A172 (cell line): ENCODE measurements around the gene NDUFA13. TPM values are rescaled to one million over a fixed set of nuclear protein-coding genes. Genes with fewer than 3 reads are reported as not detected.

Source experiments
- DNase-seq: peaks from one replicate; pipeline ENCODE4 v3.0.0-alpha.2; 2015; ENCODE audit warnings: low spot score
- total RNA-seq: library from RNA; depleted of rRNA; stranded (reverse); fragments of >200 nt; shearing (Covaris generic); gene quantifications from 2 replicates; pipeline ENCODE4 v1.2.3, GENCODE V29; 2014; rRNA removed

The NDUFA13 gene
- total RNA-seq, 1 experiment from 2014 or later, result 101 TPM

DNA sequence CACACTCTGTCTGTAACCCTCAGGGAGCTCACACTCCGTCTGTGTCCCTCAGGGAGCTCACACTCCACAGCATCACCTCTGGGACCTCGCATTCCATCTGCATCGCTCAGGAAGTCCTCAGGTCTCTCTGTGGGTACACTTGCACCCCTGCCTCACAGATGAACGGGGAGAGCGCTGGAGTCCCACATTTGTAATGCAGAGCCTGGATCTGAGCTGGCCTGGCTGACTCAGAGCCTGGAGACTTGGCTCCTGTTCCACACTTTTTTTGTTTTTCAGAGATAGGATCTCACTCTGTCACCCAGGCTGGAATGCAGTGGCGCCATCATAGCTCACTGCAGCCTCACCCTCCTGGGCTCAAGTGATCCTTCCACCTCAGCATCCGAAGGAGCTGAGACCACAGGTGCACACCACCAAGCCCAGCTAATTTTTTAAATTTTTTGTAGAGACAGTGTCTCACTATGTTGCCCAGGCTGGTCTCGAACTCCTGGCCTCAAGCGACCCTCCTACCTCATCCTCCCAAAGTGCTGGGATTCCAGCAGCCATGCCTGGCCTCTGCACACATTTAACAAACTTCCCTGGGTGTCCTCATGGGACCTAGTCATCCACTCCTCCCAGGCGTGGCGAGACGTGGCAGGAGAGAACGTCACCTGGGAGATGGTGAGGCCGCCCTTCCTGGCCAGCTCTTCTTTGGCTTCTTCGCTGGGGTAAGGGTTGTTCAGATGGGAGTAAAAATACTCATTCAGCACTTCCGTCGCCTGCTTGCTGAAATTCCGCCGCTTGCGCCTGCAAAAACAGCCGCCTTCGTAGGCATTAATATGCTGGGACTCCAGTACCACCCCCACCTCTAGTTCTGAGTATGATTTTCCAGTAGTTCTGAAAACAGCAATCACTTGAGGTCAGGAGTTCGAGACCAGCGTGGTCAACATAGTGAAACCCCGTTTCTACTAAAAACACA is 53.1 kb downstream of the NDUFA13 start:
- peak; percentile 45 for DNase-seq

DNA sequence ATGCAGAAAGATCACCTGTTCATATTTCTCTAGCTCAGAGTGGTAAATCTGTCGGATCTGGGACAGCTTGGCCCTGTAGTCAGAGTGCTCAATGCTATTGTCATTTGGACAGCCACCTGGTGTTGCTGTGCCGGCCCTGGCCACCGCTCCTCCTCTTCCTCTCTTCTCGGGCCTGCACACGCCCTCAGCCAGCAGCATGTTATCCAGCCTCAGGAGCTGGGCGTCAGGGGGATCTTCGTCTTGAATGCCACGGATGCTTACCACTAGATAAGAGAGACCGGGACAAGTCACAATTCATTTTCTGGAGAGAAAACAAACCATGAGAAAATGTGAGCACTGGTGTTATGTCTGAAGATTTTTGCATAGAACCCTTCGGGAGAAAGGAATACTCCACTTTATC is 54.5 kb downstream of the NDUFA13 start:
- no peak for DNase-seq

DNA sequence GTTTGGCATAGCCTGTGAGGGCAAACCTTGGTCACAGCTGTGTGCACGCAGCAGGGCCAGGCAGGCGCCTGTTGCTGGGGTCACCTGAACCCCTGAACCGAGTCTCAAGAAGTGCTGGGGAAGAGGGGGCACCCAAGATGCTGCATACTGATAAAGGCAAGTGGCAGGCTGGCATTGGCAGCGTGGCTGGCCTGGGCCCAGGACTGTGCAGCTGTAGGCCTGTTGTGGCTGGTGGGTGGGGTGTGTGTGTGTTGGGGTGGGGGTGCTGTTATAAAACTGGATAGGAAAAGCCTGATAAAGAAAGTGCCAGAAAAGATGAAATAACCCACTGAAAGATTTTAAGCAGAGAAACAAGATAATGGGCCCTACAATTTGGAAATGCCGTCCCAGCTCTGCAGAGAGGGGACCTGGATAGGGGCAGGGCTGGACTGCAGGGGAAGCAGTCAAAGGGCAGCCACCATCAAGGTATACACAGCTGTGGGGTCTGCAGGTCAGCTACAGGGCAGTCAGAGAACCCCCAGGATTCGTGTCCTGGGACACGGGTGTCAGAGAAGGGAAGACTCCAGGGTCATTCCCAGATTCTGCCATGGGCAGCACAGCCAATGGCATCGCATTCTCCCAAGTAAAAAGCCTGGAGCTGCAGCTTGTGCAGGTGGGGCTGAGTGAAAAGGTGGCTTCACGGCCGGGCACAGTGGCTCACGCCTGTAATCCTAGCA is 55.2 kb downstream of the NDUFA13 start:
- DNase-seq, result no peak

DNA sequence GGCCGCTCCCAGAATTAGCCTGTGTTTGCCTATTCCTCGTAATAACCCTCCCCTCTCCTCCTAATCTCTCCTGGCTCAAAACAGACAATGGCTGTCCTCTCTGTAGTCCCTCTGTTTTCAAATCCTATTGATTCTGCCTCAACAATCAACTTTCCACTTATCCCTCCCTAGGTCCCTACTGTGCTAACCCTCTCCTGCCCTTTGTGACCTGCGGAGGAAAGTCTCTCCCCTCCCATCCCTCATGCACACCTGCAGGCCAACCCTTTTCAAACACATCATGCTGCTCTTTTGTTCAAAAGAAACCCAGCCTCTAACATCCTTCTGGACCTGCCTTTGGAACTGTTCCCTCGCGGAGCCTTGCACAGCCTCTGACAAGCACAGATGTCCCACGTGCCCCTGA is 59.4 kb downstream of the NDUFA13 start:
- DNase-seq, result no peak

Other genes with a start within 250 kb of the NDUFA13 start
- gene TM6SF2, start 242.9 kb upstream of the NDUFA13 start, total RNA-seq, result not detected in 2 replicates
- gene SUGP1, start 195.7 kb upstream of the NDUFA13 start, total RNA-seq, result 24.0 and 34.2 TPM in 2 replicates
- 23.8 and 24.0 TPM in 2 replicates for gene MAU2, start 195.4 kb upstream of the NDUFA13 start, total RNA-seq
- 62.1 and 84.0 TPM in 2 replicates for gene GATAD2A, start 110.5 kb upstream of the NDUFA13 start, total RNA-seq
- 0.26 and 0.88 TPM in 2 replicates for gene TSSK6, start 677 bp upstream of the NDUFA13 start, total RNA-seq
- 0.62 and 1.1 TPM in 2 replicates for gene YJEFN3, start 12.7 kb downstream of the NDUFA13 start, total RNA-seq
- gene CILP2, start 22.0 kb downstream of the NDUFA13 start, total RNA-seq, result 0.02 and 0.05 TPM in 2 replicates
- 3.6 and 3.9 TPM in 2 replicates for gene PBX4, start 102.5 kb downstream of the NDUFA13 start, total RNA-seq
- 2.1 and 3.0 TPM in 2 replicates for gene LPAR2, start 112.0 kb downstream of the NDUFA13 start, total RNA-seq
- gene GMIP, start 127.4 kb downstream of the NDUFA13 start, total RNA-seq, result 8.7 and 12.0 TPM in 2 replicates
- gene ATP13A1, start 147.5 kb downstream of the NDUFA13 start, total RNA-seq, result 48.5 and 93.1 TPM in 2 replicates
- gene ZNF101, start 152.6 kb downstream of the NDUFA13 start, total RNA-seq, result 11.5 and 13.9 TPM in 2 replicates
- 5.9 and 7.4 TPM in 2 replicates for gene ZNF14, start 216.9 kb downstream of the NDUFA13 start, total RNA-seq